D341Med (cell line): ENCODE data around the gene KDM4C.

Experiments
- DNase-seq: peaks from one replicate; pipeline ENCODE4 v3.0.0; 2012; ENCODE audit warnings: low spot score

Gene KDM4C

DNA sequence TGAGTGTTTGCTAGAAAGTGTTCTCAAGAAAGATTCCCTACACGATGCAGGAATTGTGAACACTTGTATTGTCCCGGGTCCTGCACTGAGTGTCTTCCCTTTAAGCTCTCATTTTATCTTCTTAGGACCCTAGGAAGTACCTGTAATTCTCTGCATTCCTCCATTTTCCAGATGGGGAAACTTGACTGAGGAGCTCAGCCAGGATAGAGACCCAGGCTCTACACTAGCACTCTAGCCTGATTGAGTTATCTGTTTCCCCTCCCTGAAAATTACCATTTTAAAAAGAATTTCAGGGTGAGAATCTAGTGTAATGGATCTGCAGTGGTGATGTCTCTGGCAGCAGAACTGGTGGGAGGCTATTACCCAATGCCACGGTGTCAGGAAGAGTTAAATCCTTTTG is 453.9 kb downstream of the KDM4C start:
- no peak for DNase-seq

DNA sequence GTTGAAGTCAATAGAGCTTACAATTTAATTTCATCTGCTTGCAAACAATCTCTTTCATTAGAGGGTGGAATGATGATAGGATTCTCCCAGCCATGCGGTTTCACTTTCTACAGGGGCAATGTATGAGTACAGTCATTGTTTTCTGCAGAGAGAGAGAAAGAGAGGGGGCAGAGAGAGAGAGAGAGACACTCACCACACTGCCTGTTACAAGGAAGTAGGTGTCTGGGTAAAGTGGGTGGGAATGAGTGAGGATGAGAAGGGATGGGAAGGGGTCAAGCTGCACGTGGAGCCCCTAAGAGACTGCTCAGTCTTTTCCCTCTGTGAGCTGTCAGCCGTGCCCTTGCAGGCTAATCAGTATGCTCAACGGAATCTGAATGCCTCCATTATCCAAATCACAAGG is 454.3 kb downstream of the KDM4C start:
- DNase-seq: no peak

DNA sequence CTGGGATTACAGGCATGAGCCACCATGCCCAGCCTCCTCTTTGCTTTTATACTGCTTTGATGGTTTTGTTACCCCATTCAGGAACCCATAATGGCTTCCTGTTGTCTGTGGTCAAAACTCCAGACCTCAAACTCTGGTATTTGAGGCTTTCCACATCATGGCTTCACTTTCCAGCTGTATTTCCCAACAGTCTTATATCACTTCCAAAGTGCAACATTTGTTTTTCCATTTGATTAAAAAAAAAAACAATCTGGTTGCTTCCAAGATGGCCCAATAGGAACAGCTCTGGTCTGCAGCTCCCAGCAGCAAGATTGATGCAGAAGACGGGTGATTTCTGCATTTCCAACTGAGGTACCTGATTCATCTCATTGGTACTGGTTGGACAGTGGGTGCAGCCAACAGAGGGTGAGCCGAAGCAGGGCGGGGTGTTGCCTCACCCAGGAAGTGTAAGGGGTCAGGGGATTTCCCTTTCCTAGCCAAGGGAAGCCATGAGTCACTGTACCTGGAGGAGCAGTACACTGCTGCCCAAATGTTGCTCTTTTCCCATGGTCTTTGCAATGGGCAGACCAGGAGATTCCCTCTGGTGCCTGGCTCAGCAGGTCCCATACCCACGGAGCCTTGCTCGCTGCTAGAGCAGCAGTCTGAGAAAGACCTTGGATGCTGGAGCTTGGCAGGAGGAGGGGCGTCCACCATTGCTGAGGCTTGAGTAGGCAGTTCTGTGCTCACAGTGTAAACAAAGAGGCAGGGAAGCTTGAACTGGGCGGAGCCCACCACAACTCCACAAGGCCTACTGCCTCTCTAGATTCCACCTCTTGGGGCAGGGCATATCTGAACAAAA is 458.4 kb downstream of the KDM4C start:
- no peak for DNase-seq

DNA sequence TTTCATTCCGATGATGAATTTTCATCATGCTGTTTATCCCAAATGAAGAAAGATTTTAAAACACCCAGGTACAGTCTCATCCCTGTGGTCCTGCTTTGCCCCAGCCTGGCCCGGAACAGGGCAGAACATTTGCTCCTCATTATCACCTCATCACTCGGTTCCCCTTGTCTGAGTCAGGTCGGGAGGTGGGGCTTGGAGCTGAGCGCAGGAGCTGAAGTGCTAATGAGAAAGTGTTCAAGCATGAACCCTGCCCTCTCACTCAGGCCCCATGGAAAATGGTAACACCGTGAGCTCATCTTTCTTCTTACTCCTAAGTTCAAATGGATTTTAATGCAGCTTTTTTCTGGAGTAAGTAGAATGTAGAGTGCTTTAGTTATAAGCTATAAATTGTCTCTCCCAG is 466.2 kb downstream of the KDM4C start:
- no peak for DNase-seq
